KG1 (cell line): Measurements from ENCODE around the gene INSYN1.
"Not testable (repeated sequence)": the region's sequence is repeated elsewhere in the genome, so short reads cannot be mapped to it uniquely, and the experiment has no call there.

Source experiments
- DNase-seq: peaks from one replicate; lab custom pipeline; 2025; lab: John Stamatoyannopoulos, UW

The INSYN1 gene, protein sequence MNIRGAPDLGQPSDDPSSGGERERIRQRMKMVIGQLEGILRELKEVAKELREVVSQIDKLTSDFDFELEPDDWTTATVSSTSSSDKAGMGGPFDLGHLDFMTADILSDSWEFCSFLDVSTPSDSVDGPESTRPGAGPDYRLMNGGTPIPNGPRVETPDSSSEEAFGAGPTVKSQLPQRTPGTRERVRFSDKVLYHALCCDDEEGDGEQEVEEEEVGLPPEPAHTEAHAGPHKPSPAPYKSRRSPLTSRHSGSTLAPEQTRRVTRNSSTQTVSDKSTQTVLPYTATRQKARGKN

DNA sequence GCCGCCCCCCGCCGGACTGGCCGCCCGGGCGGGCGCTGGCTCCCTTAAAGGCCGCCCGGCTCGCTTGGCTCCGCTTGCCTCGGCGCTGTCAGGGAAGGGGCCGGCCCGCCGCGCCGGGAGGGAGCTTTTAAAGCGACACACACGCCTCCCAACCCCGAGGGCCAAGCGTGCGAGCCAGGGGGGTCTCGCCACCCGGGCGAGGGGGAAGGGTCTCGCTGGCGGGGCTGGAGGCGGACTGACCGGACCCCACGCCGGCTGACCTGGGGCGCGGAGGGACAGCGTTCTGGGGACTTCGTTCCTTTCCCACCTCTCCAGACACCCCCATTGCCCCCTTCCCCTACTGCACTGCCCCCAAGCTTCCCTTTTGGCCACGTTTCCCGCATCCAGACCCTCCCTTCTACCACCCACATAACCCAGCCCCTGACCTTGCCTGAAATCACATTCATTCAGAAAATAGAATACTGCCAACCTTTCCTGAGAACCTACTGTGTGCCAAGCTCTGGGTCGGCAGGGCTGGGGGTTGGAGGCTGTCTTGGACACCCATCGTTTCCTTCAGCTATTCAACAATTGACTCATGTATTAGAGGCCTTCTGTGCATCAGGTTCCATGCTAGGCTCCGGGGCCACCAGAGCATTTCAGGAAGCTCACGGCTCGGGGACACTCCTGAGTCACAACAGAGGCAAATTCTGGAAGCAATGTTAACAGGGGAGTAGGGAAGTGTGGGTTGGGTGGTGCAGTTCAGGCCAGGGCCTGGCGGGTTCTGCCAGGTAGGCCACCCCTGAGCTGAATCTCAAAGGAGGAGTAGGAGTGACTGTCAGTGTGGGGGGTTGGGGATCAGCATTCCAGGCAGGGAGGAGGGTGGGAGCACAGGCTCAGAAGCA lies at the start of gene INSYN1:
TSS of gene INSYN1 (minus strand) at position 102 of the 881 bp plus-strand sequence. CDS start 2,221 bp downstream, outside the sequence.
- DNase-seq, result no peak

DNA sequence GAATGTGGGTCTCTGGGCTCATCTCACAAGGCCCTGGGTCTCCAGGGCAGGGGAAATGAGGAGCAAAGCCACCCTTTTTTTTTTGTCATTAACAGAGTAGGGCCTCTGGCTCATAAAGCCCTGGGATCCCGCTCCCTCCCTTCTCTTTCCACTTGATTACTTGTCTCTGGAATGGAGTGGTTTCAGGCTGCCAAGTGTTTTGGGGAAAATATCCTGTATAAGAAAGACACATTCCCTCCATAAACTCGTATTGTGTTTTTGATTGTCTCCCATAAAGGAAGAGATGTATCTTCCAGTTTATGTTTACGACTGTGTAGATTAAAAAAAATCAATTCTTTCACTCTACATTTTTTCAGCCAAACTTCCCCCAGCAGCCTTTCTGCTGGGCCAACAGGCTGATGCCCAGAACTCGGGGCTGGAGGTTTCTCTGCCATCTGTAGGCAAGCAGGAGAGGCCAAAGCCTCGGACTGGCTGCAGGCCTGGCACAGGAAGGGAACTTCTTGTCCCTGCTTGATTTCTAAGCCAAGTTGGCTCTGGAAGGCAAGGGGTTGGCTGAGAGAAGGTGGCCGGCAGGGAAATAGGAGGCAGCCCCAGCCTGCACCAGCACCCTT lies 49.4 kb upstream of the INSYN1 start:
- no peak for DNase-seq

DNA sequence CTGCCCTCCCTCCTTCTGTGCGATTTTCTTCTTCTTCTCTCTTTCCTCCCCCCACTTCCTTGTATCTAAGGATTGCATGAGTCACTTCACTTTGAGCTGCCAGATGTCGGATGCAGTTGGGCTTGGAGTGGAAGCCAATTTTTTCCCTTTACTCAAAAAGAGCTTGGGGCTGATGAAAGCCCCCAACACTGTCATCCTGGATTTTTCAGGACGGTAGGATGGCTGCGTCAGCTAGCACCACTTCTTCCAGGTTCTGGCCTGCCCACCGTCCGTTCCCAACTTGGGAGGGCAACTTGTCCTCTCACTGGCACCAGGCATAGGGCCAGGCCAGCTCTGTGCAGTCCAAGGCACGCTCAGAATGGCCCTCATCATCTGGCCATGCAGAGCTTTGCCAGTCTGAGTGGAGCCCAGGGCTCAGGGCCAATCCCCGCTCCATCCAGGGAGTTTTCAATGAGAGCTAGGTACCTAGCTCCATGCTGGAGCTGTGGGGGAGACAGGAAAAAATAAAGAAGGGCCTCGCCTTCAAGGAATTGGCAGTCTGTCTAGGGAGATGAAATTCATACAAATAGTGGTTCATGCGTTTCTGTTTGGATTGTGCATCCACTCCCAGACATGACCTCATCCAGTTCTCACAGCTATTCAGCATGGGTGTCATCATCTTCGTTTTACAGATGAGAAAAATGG lies 47.7 kb upstream of the INSYN1 start:
- DNase-seq, result no peak

DNA sequence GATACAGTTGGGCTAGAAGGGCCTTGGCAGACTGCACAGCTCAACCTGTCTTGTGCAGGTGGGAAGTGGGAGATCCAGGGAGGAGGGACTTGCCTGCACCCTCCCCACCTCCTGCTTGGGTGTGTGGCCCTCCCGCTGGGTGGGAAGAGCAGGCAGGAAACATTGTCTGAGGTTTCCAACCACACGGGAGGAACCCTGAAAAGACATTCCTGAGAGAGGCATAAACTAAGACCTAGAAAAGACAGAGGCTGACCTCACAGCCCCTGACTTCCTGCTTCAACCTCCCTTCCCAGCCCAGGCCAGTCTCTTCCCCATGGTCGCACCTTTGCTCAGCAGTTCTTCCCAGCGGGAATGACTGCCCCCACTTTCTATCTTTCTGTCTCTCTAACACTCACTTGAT lies 46.3 kb upstream of the INSYN1 start:
- DNase-seq, result no peak

DNA sequence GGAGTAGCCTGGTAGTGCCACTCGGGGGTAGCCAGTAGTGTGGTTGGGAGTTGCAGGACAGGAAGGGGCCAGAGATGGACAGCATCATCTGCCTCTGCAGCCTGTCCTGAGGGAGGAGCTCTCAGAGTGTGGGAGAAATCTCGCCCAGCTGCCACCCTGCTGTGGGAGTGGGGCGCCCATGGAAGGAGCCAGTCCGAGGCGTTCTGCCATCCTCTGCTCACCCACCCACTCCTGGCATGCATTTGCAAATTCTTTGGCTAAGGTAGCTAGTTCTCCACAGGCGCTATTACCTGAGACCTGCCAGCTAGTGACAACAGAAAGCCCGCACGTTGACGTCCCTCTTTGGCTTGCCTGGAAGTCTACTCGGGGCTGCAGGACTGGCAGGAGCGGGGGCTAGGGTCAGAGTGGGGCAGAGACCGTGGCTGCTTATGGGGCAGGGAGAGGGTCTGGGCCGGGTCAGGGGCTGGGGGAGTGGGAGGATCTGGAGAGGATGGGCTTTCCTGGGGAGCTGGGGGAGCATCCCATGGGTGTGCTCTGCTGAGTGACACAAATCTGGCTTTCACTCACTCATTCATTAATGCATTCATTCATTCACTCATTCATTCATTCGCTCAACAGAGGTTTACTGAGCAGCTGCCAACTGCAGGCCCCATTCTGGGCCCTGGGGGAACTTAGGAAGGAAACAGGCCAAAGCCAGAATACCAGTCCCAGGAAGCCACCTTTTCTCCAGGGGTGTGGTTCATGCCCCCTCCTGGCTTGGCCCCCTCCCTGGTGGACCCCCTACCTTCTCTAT lies 44.4 kb upstream of the INSYN1 start:
- no peak for DNase-seq

DNA sequence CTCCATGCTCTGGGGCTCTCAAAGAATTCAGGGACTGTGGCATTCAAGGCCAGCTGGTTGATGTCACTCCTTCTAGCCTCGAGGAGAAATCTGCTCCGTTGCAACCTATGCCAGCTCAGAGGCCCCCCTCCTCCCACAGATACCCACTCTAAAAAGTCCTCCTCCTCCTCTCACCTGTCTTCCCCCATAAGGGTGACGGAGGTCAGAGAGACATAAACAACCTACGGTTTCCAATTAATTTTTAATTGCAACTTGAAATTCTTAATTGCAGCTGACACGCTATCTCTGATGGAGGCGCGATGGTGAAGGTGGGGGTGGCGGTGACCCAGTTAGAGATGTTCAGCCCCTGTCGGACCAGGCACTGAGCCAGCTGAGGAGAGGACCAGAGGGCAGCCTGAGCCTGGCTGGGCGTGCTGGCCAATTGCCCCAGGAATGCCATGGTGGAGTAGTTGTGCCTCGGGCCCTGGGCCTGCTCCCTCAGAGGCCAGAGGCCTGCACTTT lies 43.2 kb upstream of the INSYN1 start:
- DNase-seq, result no peak

DNA sequence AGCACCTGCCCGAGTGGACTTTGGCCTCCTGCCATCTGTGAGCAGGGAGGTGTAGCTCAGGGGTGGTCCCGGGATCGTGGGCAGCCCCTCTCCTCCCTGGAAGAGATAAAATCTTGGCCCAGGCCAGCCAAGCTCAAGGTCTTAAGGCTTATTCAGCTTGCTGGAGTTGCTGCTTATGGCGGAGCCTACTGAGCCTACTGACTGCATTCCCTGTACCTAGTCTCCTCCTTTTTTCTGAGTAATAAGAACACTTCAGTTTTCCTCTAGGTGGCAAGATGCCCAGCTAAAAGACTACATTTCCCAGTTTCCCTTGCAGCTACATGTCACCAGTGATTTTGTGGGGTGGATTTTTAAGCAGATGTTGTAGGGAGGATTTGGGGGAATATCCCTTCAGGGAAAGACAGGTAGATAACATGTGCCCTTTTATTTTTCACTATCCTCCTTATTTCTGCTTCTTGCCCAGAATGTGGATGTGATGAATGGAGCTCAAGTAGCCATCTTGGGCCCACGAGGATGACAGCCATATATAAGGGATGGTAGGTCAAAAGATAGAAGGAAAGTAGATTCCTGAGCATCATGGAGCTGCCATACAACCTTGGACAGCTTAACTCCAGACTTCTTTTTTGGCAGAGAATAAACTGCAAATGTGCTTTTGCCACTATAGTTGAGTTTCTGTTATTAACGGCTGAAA lies 41.4 kb upstream of the INSYN1 start:
- no peak for DNase-seq

DNA sequence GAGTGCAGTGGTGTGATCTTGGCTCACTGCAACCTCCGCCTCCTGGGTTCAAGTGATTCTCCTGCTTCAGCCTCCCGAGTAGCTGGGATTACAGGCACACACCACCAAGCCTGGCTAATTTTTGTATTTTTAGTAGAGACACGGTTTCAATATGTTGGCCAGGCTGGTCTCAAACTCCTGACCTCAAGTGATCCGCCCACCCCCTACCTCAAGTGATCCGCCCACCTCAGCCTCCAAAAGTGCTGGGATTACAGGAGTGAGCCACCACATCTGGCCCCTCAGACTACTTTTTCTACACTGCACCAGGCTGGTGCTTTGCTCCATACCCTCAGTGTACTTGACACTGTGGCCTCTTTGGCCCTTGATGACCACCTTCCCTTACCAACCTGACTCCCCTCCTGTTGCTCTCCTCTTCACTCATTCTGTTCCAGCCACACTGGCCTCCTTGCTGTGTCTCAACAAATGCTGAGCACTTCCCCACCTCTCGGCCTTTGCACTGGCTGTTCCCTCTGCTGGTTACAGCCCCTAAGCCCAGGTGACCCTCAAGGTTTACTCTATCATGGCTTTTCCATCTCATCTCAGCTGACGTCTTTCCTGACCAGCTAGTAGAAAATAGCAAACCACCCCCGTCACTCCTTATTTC lies 39.9 kb upstream of the INSYN1 start:
- not testable (repeated sequence) for DNase-seq

DNA sequence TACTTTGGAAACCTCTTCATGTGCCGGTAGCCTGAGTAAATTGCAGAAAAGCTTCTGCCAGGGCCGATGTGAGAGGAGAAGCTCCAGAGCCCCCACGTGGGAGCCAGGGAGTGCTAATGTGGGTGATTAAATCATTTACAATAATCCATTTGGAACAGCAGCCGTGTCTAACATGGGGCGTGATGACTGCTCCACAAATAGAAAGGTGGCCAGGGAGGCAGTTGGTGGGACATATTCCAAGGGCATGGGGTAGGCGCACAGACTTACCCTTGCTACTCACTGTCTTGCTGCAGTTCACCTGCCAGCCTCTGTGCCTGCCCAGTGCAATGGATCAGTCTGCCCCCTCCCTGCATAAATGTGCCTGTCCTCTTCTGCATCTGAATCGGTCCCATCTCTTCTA lies 39.3 kb upstream of the INSYN1 start:
- DNase-seq, result no peak

DNA sequence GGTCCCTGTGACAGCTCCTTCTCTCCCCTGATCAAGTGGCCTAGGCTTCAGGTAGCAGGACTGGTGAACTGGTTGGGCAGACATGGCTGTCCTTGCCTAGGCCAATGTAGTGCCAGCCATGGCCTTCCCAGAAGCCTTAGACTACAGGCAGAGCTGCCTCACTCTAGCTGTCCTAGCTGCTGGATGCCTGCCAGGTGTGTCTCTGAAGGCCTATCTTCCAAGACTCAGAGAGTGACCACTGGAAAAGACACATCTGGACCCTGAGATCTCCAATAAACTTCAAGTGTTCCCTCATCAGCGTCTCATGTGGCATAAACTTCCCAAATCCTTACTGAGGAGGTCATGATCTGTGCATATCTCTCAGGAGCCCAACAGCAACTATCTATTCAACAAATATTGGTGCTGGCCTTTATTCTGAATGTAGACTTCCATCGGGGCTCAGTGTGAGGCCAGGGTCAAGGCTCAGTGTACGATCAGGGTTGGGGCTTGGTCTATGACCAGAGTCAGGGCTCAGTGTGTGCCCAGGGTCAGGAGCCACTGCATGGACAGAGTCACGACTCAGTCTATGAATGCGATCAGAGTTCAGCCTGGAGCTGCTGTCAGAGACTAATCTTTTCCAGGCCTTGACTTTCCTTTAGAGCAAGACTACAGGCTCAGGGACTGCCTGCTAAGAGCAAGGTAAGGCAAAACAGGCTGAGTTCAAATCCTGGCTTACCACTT lies 36.5 kb upstream of the INSYN1 start:
- DNase-seq, result no peak

DNA sequence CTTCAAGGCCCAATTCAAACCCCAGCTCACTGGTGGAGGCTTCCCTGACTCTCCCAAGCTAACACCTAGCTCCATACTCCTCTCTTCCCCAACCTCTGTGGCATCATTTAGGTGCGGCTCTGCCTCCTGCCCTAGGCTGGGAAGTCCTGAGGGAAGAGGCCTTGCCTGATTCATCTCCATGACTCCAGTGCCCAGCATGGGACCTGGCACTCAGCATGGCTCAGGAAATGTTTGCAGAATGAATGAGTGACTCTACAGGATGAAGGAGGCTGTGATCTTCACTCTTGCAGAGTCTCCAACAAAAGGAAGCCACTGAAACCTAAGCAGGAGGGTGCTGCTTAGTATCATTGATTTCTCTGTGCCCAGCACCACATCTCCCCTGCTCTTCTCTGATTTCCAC lies 34.5 kb upstream of the INSYN1 start:
- no peak for DNase-seq

DNA sequence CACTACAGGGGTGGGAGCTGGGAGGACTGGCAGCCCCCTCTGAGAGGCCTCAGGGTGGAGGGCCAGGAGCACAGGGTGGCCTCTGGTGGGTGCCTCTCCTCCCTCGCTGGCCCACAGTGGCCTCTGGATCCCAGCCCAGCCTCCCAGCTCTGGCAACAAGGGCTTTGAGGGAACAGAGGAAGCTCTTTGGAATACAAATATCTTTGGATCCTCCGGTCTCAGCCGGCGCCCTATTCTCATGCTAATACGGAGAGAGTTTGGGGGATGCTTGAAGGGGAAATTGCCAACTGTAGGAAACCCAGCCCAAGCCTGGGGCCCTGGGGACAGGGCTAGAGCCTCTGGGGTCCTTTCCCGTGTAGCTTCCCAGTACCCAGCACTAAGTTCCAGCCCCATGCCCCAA lies 33.4 kb upstream of the INSYN1 start:
- DNase-seq, result no peak

DNA sequence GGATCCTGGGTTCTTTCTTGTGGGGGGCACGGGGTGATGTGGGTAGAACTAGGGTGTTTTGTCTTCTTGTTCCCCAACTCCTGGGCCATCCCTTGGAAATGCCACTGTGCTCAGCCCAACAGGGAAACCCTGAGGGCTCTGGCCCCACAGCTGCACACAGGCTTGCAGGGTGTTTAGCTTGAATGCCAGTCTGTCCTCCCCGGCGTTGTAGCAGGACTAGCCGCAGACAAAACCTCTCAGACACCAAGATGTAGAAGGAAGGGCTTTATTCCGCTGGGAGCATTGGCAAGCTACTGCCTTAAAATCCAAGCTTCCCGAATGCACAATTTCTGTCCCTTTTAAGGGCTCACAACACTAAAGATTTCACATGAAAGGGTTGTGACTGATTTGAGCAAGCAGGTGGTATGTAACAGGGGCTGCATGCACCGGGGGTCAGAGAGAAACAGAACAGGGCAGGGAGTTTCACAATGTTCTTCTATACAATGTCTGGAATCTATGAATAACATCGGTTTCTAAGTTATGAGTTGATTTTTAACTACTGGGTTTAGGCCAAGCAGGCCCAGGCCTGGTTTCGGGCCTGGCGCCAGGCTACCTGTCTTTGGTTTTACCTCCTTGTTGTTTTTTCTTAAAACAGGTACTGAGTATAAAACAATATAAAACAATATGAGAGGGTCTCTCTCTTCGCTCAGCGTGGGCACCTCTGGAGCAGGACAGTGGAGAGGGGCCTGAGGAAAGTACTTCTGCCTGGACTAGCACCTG lies 32.3 kb upstream of the INSYN1 start:
- not testable (repeated sequence) for DNase-seq

DNA sequence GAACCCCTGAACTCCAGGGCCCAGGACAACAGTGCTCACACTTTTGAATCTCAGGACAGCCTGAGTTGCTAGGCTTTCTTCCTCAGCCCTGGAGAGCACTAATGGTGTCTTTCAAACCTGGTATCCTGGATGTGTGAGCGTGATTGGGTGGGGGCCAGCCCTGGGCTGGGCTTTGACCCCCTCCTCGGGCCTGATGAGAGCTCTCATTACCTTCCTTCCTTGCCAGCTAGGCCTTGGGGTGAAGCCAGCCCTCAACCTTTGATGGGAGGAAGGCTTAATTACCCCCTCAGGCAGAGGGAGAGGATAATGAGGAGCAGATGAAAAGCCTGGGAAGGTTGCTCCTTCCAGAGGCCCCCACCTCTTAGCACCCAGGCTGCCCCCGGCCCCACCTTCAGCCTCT lies 31.1 kb upstream of the INSYN1 start:
- no peak for DNase-seq

DNA sequence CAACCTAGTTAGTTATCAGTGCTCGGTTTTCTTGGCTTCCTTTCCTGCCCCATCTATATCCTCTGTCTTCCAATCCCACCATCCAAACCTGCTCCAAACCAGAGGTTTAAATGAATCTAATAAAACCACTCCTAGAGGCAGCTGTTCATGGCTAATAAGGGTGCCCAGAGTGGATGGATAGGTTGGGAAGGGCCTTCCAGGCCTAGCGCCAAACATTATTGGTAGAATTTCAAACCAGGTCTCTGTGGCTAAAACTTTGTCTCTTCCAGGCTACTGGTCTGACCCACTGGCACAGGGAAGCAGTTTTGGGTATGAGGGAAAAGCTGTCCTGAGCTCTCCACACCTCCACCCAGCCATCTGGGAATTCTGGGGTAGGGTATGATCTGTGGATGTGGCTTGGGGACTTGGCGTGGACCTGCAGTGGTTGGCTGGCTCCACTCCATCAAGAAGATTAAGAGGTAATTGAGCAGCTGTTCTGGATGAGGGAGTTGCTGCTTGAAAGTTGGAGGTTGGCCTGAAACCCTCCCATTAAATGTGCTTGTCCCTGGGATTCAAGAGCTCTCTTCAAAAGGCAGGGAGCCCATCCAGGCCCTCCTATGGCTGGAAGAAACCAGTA lies 29.3 kb upstream of the INSYN1 start:
- no peak for DNase-seq

DNA sequence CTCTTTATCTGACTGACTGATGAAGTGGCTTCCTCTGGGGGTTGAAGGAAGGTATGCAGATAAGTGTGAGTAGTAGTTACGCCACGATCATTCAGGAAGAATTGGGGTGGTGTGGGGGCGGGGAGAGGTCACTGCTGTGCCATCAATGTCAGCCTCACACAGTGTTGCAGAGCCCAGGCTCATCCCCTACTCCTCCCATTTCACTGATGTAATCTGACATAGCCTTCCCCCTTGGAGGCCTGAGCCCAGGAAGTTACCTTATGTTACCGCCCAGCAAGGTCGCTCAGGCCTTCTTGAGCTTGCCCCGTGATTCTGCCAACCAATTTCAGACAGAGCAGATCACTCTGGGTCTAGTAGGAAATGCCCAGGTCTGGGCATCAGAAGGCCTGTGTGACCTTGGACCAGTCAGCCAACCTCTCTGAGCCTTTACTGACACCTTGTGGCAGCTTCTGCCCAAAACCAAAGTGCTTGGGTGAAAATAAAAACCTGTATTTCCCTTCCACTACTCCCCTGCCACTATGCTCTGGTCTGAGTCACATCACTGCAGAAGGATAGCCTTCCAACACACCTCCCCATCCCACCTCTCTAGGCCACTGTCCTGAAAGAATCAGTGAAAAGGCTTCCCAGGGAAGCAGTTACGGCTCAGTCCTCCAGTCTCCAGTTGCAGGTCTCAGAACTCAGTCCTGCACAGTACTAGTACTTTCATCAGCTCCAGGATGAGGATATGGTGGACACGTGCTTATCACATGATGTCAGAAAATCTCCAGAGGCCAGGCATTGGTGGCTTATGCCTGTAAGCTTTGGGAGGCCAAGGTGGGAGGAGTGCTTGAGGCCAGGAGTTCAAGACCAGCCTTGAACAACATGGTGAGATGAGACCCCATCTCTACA lies 28.1 kb upstream of the INSYN1 start:
- DNase-seq, result no peak

DNA sequence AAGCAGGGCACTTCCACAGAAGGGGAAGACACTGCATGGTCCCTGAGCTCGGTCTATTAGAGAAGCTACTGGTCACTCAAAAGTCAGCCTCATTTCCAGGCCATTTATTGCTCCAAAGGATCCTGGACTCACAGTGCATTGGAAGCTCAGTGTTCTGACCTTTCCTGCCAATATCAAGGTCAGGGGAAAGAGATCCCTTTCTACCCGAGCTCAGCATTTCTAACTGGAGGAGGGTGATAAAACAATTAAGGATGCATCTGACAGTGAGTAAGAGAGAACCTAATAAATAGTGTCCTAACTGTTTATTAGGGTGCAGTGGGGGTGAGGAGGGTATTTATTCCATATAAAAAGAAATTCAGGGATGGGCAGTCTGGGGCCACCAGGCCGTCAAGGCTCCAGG lies 26.8 kb upstream of the INSYN1 start:
- DNase-seq, result no peak
